OCI-LY7 (cell line): ENCODE measurements around the gene COPS9. TPM values are rescaled to one million over a fixed set of nuclear protein-coding genes. Genes with fewer than 3 reads are reported as not detected.

Source experiments
- BruUV-seq: library from RNA; stranded (reverse); fragments of 400-500 nt; replicated peaks from 2 replicates; lab custom pipeline; 2021; lab: Mats Ljungman, UMichigan
- CTCF ChIA-PET: fragments of 300-600 bp; sonication (Branson Sonifier 250); formaldehyde crosslinking; loops from one replicate; lab custom pipeline; 2022; ENCODE audit warnings: antibody characterized with exemption; ENCODE audit not compliant: unreplicated experiment; lab: Charles Lee
- POLR2A ChIA-PET: fragments of 300-600 bp; sonication (Branson Sonifier 250); formaldehyde crosslinking; loops from one replicate; lab custom pipeline; 2022; ENCODE audit warnings: antibody characterized with exemption; lab: Charles Lee
- DNase-seq: peaks from one replicate; pipeline ENCODE4 v3.0.0-alpha.2; 2015; ENCODE audit warnings: low spot score
- H2AFZ ChIP-seq: fragments of 200-600 bp; sonication (generic), shearing (Covaris generic); 2 replicates; pipeline ENCODE4 v1.6.1; 2014; ENCODE audit warnings: mild to moderate bottlenecking, antibody characterized with exemption, low read length, moderate library complexity
- H3K27ac ChIP-seq: fragments of 200-600 bp; sonication (generic); 2 replicates; pipeline ENCODE4 v1.5.1; 2014; ENCODE audit warnings: mixed run types, low read depth, mild to moderate bottlenecking, moderate library complexity, low read length, inconsistent platforms; ENCODE audit not compliant: poor library complexity, severe bottlenecking
- H3K36me3 ChIP-seq: fragments of 200-600 bp; sonication (generic); 2 replicates; pipeline ENCODE4 v1.6.1; 2014; ENCODE audit warnings: mild to moderate bottlenecking, antibody characterized with exemption, low read length, moderate library complexity, mixed read lengths; ENCODE audit not compliant: insufficient read depth
- H3K4me1 ChIP-seq: fragments of 200-600 bp; sonication (generic); 2 replicates; pipeline ENCODE4 v1.5.1; 2014; ENCODE audit warnings: mild to moderate bottlenecking, low read length; ENCODE audit not compliant: insufficient read depth, poor library complexity, severe bottlenecking
- H3K4me2 ChIP-seq: fragments of 200-600 bp; sonication (generic); 2 replicates; pipeline ENCODE4 v1.6.1; 2014; ENCODE audit warnings: mild to moderate bottlenecking, low read length
- H3K4me3 ChIP-seq: fragments of 200-600 bp; sonication (generic); 2 replicates; pipeline ENCODE4 v1.5.1; 2014; ENCODE audit warnings: mild to moderate bottlenecking, low read depth, low read length; ENCODE audit not compliant: poor library complexity, severe bottlenecking
- H3K79me2 ChIP-seq: fragments of 200-600 bp; sonication (generic); 2 replicates; pipeline ENCODE4 v1.6.1; 2016; ENCODE audit warnings: low read depth, mild to moderate bottlenecking, low read length, moderate library complexity, mixed read lengths; ENCODE audit not compliant: insufficient read depth
- H3K9me2 ChIP-seq: fragments of 200-600 bp; sonication (generic); 2 replicates; pipeline ENCODE4 v1.6.1; 2016; ENCODE audit warnings: mild to moderate bottlenecking, low read length, mixed read lengths; ENCODE audit not compliant: insufficient read depth
- H3K9me3 ChIP-seq: fragments of 200-600 bp; sonication (generic); 2 replicates; pipeline ENCODE4 v1.6.1; 2014; ENCODE audit warnings: mild to moderate bottlenecking, mixed run types, low read length, mixed read lengths
- H4K20me1 ChIP-seq: fragments of 200-600 bp; sonication (generic); 2 replicates; pipeline ENCODE4 v1.6.1; 2014; ENCODE audit warnings: mild to moderate bottlenecking, antibody characterized with exemption, low read length, moderate library complexity, mixed read lengths; ENCODE audit not compliant: insufficient read depth
- EZH2phosphoT487 ChIP-seq: fragments of 200-600 bp; sonication (generic); IDR thresholded peaks from 2 replicates; pipeline ENCODE4 v1.6.1; 2018; ENCODE audit warnings: low read depth, borderline replicate concordance, mild to moderate bottlenecking, mixed run types, antibody characterized with exemption, low read length, moderate library complexity, mixed read lengths
- intact Hi-C: fragments of 100-400 bp; cut with micrococcal nuclease; formaldehyde crosslinking; loops from one replicate; pipeline ENCODE4 v1.10.0; 2022; ENCODE audit not compliant: unreplicated experiment
- total RNA-seq, 2 experiments: library from RNA; depleted of rRNA in 1 of 2; stranded (reverse); fragments of >200 nt in 1 of 2; shearing (Covaris generic) in 1 of 2; gene quantifications; 2 replicates each; pipeline ENCODE4 v1.2.3, GENCODE V29; 2014 to 2022
- TF ChIP-seq, protein P1 (sequence below): fragments of 200-600 bp; sonication (generic); conservative IDR thresholded peaks from 2 replicates; pipeline ENCODE4 v1.5.1; 2014; ENCODE audit warnings: mild to moderate bottlenecking, antibody characterized with exemption, low read length, moderate library complexity, mixed read lengths

The COPS9 gene
- total RNA-seq, 2 experiments from 2014 or later = 106 to 159 TPM

DNA sequence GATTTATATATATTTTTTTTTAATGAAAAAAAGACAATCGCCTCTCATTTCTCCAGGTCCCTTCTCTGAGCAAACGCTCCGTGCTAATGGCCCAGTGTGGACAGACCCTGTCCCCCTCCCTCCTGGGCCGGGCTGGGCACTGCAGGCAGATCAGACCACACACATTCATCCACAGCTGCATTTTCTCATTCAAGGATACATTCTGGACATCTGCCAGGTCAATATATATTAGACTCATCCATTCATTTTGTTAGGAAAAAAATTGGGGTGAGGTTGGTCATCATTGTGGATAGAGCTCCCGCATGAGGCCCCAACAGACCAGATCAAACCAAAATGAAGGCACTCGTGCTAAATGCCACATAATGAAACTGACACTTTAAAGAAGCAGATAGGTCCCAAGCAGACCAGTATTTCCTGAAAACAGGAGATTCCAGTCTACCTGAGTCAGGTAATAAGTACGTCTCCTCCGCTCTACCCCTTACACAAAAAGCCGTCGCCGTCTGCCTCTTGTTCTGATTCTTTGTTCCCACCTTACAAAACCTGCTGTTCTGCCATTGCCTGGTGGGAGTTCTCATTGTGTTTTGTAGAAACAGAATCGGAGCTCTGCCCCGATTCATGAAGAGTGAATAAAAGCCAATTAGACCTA lies 19.8 kb upstream of the COPS9 start:
- BruUV-seq = no TSS peak
- POLR2A ChIA-PET = no interaction called here
- Histone ChIP-seq H3K79me2 (no peaks in the 10 kb centered on the region), H3K4me3 (no peak overlapping the region), H2AFZ (no peak overlapping the region), H4K20me1 (no peaks in the 10 kb centered on the region), H3K36me3 (no peaks in the 10 kb centered on the region), H3K9me2 (no peaks in the 10 kb centered on the region), H3K4me2 (no peak overlapping the region), H3K27ac (no peak overlapping the region), H3K4me1 (no peaks in the 10 kb centered on the region), H3K9me3 (no peaks in the 10 kb centered on the region)
- no peak for TF ChIP-seq EZH2phosphoT487
- TF ChIP-seq, protein P1, sequence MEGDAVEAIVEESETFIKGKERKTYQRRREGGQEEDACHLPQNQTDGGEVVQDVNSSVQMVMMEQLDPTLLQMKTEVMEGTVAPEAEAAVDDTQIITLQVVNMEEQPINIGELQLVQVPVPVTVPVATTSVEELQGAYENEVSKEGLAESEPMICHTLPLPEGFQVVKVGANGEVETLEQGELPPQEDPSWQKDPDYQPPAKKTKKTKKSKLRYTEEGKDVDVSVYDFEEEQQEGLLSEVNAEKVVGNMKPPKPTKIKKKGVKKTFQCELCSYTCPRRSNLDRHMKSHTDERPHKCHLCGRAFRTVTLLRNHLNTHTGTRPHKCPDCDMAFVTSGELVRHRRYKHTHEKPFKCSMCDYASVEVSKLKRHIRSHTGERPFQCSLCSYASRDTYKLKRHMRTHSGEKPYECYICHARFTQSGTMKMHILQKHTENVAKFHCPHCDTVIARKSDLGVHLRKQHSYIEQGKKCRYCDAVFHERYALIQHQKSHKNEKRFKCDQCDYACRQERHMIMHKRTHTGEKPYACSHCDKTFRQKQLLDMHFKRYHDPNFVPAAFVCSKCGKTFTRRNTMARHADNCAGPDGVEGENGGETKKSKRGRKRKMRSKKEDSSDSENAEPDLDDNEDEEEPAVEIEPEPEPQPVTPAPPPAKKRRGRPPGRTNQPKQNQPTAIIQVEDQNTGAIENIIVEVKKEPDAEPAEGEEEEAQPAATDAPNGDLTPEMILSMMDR = no peak
- DNase-seq = no peak
- intact Hi-C loops = no loop called here
- CTCF ChIA-PET = no interaction called here

DNA sequence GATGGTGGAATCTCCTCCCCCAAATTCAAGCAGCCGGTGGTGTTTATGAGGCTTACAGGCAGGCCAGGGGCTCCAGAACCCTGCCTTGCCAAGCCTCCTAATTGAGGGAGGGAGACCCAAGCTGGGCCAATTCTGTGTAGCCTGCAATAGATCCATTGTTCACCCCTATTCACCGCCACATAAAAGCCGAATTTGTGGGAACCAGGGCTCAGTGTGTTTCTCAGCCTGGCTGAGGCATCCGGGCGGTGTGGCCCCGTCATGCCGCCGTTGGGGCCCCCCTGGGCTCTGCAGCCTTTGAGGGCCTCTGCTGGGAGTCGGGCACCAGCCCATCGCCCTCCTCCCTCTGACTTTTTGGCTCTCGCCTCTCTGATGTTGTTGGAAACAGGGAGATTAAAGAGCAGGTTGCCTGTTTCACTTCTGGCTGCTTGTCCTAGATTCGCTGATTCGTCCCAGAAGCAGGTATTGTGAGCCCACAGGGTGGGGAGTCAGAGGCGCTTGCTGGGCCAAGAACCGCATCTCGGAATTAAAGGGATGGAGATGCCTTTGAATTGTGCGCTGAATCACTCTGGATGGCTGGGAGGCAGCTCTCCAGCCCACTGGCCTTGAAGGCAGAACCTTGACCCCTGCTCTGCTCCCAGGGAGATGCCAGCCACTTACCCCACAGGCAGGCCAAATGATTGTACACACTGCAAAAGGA lies 19.1 kb upstream of the COPS9 start:
- POLR2A ChIA-PET = interaction anchor here (0.6 to 0.9 kb wide), 2 partner anchors 40 to 1014 kb away, joined by 3 read pairs; no protein-coding TSS in a partner anchor
- H3K27ac ChIP-seq = no peak overlapping the region
- H3K4me2 ChIP-seq = no peak overlapping the region
- intact Hi-C loops = no loop called here
- no peaks in the 10 kb centered on the region for H3K4me1 ChIP-seq
- no peaks in the 10 kb centered on the region for H3K9me3 ChIP-seq
- H3K79me2 ChIP-seq = no peaks in the 10 kb centered on the region
- no peak overlapping the region for H2AFZ ChIP-seq
- no peaks in the 10 kb centered on the region for H4K20me1 ChIP-seq
- no peak overlapping the region for H3K4me3 ChIP-seq
- no peaks in the 10 kb centered on the region for H3K36me3 ChIP-seq
- CTCF ChIA-PET = no interaction called here
- BruUV-seq = no TSS peak
- DNase-seq = no peak
- no peaks in the 10 kb centered on the region for H3K9me2 ChIP-seq
- no peak for TF ChIP-seq EZH2phosphoT487
- TF ChIP-seq, protein P1 = no peak

DNA sequence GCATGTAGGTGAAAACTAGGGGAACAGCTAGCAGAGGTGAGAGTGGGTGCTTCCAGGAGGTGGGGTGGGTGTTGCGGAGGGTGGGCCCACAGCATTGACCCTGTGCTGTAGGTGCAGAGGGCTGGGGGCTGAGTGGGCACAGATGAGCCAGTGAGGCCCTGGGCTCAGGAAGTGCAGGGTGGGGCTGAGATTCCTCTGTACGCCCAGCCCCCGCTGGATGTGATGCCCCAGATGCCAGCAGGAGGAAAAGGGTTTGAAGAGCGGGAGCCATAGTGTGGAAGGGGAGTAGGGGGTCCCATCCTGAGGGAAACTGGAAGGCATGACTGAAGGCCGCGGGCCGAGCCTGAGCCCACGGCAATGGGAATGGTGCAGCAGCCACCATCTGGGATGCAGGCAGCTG lies 18.5 kb upstream of the COPS9 start:
- no TSS peak for BruUV-seq

More for the DNA sequence above, 18.5 kb upstream of the COPS9 start:
- Histone ChIP-seq H3K9me2 (no peaks in the 10 kb centered on the region), H3K36me3 (no peaks in the 10 kb centered on the region), H3K79me2 (no peaks in the 10 kb centered on the region), H3K27ac (no peak overlapping the region), H2AFZ (no peak overlapping the region), H4K20me1 (no peaks in the 10 kb centered on the region), H3K4me1 (no peaks in the 10 kb centered on the region), H3K4me2 (no peak overlapping the region), H3K4me3 (no peak overlapping the region), H3K9me3 (no peaks in the 10 kb centered on the region)
- TF ChIP-seq, protein P1 = no peak
- no peak for TF ChIP-seq EZH2phosphoT487
- no peak for DNase-seq
- ChIA-PET POLR2A (interaction anchor here (0.7 to 0.9 kb wide), 2 partner anchors 37 to 40 kb away, joined by 3 read pairs; no protein-coding TSS in a partner anchor), CTCF (no interaction called here)
- intact Hi-C loops = no loop called here
